ENCODE measurements around the gene DYNLT2B.
"Not testable (repeated sequence)": the region's sequence is repeated elsewhere in the genome, so short reads cannot be mapped to it uniquely, and the experiment has no call there.

DNA sequence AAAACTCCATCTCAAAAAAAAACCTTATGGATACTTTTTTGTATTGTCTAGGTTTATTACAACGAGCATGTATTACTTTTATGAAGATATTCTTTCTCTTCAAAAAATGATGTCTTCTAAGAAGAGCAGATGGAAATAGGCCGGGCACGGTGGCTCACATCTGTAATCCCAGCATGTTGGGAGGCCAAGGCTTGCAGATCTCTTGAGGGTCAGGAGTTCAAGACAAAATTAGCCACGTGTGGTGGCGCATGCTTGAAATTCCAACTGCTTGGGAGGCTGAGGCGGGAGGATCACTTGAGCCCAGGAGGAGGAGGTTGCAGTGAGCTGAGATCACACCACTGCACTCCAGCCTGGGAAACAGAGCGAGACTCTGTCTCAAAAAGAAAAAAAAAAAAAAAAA is 4.0 kb downstream of the DYNLT2B start:
- TF ChIP-seq CTCF (optimal IDR thresholded peaks at IDR 0.05 in 1 of 3, IDR thresholded peaks at IDR 0.05 in 1 of 3, conservative IDR thresholded peaks at IDR 0.05 in 1 of 3; ENCODE audit: extremely low read depth in 1 of 3, insufficient read depth in 2 of 3, low read length in 3 of 3); EZH2 (IDR thresholded peaks at IDR 0.05; ENCODE audit: low read length): not testable (repeated sequence)

All from keratinocyte (primary cell).